Smooth muscle cell (in vitro differentiated cells): ENCODE data around the gene GPR25. TPM values are rescaled to one million over a fixed set of nuclear protein-coding genes. Genes with fewer than 3 reads are reported as not detected.

Source experiments
- DNase-seq: peaks from one replicate; lab custom pipeline; 2025; ENCODE audit not compliant: unreplicated experiment; lab: John Stamatoyannopoulos, UW
- H2AFZ ChIP-seq: fragments of 200-600 bp; sonication (generic); 2 replicates; pipeline ENCODE4 v1.6.0; 2016; ENCODE audit warnings: antibody characterized with exemption, low read depth, mild to moderate bottlenecking
- H3F3A ChIP-seq: fragments of 200-600 bp; sonication (generic); 2 replicates; pipeline ENCODE4 v1.6.0; 2017; ENCODE audit warnings: antibody characterized with exemption, low read depth
- H3K27ac ChIP-seq: fragments of 200-600 bp; sonication (generic); 2 replicates; pipeline ENCODE4 v1.5.1; 2016; ENCODE audit warnings: low read depth, mild to moderate bottlenecking
- H3K27me3 ChIP-seq: fragments of 200-600 bp; sonication (generic); 2 replicates; pipeline ENCODE4 v1.6.1; 2016; ENCODE audit warnings: low read depth, mild to moderate bottlenecking
- H3K36me3 ChIP-seq: fragments of 200-600 bp; sonication (generic); 2 replicates; pipeline ENCODE4 v1.5.1; 2016; ENCODE audit warnings: low read depth
- H3K4me1 ChIP-seq: fragments of 200-600 bp; sonication (generic); 2 replicates; pipeline ENCODE4 v1.5.1; 2016; ENCODE audit warnings: low read depth
- H3K4me2 ChIP-seq: fragments of 200-600 bp; sonication (generic); 2 replicates; pipeline ENCODE4 v1.6.0; 2016; ENCODE audit warnings: mild to moderate bottlenecking
- H3K4me3 ChIP-seq: fragments of 200-600 bp; sonication (generic); 2 replicates; pipeline ENCODE4 v1.5.1; 2016; ENCODE audit warnings: mild to moderate bottlenecking
- H3K79me2 ChIP-seq: fragments of 200-600 bp; sonication (generic); 2 replicates; pipeline ENCODE4 v1.6.0; 2016; ENCODE audit warnings: low read depth, mild to moderate bottlenecking
- H3K9ac ChIP-seq: fragments of 200-600 bp; sonication (generic); 2 replicates; pipeline ENCODE4 v1.6.0; 2016; ENCODE audit warnings: low read depth
- H3K9me3 ChIP-seq: fragments of 200-600 bp; sonication (generic); replicated peaks from 2 replicates; pipeline ENCODE4 v1.5.1; 2016; ENCODE audit warnings: low read depth
- H4K20me1 ChIP-seq: fragments of 200-600 bp; sonication (generic); 2 replicates; pipeline ENCODE4 v1.6.0; 2016; ENCODE audit warnings: low read depth
- WGBS: methylation state at CpG from one replicate; pipeline ENCODE4 v1.1.7; 2016; ENCODE audit warnings: low lambda C conversion rate; 5-methylcytosine and 5-hydroxymethylcytosine counted together
- polyA plus RNA-seq: library from polyadenylated mRNA; unstranded; fragments of >200 nt; fragmentation: Nextera tagmentation; extraction: Ambion mirVana; gene quantifications from 2 replicates; pipeline ENCODE4 v1.2.1, GENCODE V29; 2016
- total RNA-seq: library from RNA; depleted of rRNA; stranded (reverse); fragments of >200 nt; gene quantifications from 2 replicates; pipeline ENCODE4 v1.2.3, GENCODE V29; 2014
- TF ChIP-seq, protein P1 (sequence below): fragments of 200-600 bp; sonication (generic); IDR thresholded peaks from 2 replicates; pipeline ENCODE4 v1.5.1; 2017; ENCODE audit warnings: borderline replicate concordance, mild to moderate bottlenecking, antibody characterized with exemption; ENCODE audit not compliant: insufficient read depth, poor library complexity, severe bottlenecking

The GPR25 gene
- total and polyA plus RNA-seq, 2 experiments from 2014 or later = not detected

DNA sequence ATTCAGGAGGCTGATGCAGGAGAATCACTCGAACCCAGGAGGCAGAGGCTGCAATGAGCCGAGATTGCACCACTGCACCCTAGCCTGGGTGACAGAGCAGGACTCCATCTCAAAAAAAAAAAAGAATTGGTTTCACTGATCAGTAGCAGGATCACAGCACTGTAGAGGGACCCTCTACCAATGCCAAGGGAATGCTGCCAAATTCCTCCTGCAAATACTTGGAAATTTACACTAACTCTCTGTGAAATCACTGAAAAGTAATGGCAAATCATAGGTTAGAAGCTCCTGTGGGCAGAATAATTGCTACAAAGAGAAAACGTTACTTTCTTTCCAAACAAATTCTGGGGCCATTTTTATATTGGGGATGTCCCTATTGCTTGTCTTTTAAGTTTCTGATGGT, 6.7 kb upstream of the GPR25 start:
- TF ChIP-seq, protein P1, sequence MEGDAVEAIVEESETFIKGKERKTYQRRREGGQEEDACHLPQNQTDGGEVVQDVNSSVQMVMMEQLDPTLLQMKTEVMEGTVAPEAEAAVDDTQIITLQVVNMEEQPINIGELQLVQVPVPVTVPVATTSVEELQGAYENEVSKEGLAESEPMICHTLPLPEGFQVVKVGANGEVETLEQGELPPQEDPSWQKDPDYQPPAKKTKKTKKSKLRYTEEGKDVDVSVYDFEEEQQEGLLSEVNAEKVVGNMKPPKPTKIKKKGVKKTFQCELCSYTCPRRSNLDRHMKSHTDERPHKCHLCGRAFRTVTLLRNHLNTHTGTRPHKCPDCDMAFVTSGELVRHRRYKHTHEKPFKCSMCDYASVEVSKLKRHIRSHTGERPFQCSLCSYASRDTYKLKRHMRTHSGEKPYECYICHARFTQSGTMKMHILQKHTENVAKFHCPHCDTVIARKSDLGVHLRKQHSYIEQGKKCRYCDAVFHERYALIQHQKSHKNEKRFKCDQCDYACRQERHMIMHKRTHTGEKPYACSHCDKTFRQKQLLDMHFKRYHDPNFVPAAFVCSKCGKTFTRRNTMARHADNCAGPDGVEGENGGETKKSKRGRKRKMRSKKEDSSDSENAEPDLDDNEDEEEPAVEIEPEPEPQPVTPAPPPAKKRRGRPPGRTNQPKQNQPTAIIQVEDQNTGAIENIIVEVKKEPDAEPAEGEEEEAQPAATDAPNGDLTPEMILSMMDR = no peak
- H3K27ac ChIP-seq = no peak overlapping the region
- DNase-seq = no peak

DNA sequence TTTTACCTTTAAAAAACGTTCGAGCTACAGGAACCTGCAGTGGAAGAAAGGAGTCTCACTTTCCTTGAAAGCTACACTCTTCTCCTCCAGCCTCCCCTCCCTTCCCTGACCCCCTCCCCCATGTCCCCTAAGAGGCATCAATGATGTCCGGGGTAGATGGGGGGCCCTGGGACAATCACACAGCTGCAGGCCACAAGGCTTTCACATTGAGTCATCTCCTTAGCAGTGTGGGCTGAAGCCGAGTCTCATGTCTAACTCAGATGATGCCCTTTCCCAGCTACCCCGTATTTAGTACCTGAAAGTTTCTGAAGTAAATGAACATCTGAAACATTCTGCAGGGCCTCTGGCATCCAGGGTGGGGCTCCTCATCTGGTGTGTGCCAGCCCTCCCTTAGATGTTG, 6.3 kb upstream of the GPR25 start:
- no peaks in the 10 kb centered on the region for H3K9me3 ChIP-seq
- peaks cover 6% of the 10 kb centered on the region for H3K36me3 ChIP-seq
- no peak overlapping the region for H3K27ac ChIP-seq
- DNase-seq = no peak
- WGBS = 52% methylated on average over 5 of the region's 5 CpGs
- no peaks in the 10 kb centered on the region for H3K4me1 ChIP-seq
- no peaks in the 10 kb centered on the region for H3K79me2 ChIP-seq
- TF ChIP-seq, protein P1 = no peak
- no peaks in the 10 kb centered on the region for H4K20me1 ChIP-seq
- H3K4me2 ChIP-seq = no peak overlapping the region
- no peaks in the 10 kb centered on the region for H3K27me3 ChIP-seq
- no peak overlapping the region for H3K4me3 ChIP-seq
- no peak overlapping the region for H2AFZ ChIP-seq
- H3F3A ChIP-seq = peaks cover 16% of the 10 kb centered on the region
- no peak overlapping the region for H3K9ac ChIP-seq

More for the DNA sequence above, 6.7 kb upstream of the GPR25 start:
- Histone ChIP-seq H3K4me1 (no peaks in the 10 kb centered on the region), H3K9ac (no peak overlapping the region), H3K79me2 (no peaks in the 10 kb centered on the region), H2AFZ (no peak overlapping the region), H3K36me3 (peaks cover 6% of the 10 kb centered on the region), H4K20me1 (no peaks in the 10 kb centered on the region), H3K9me3 (no peaks in the 10 kb centered on the region), H3K4me2 (no peak overlapping the region), H3F3A (peaks cover 16% of the 10 kb centered on the region), H3K4me3 (no peak overlapping the region), H3K27me3 (no peaks in the 10 kb centered on the region)
- WGBS = 89% methylated on average over 3 of the region's 3 CpGs

DNA sequence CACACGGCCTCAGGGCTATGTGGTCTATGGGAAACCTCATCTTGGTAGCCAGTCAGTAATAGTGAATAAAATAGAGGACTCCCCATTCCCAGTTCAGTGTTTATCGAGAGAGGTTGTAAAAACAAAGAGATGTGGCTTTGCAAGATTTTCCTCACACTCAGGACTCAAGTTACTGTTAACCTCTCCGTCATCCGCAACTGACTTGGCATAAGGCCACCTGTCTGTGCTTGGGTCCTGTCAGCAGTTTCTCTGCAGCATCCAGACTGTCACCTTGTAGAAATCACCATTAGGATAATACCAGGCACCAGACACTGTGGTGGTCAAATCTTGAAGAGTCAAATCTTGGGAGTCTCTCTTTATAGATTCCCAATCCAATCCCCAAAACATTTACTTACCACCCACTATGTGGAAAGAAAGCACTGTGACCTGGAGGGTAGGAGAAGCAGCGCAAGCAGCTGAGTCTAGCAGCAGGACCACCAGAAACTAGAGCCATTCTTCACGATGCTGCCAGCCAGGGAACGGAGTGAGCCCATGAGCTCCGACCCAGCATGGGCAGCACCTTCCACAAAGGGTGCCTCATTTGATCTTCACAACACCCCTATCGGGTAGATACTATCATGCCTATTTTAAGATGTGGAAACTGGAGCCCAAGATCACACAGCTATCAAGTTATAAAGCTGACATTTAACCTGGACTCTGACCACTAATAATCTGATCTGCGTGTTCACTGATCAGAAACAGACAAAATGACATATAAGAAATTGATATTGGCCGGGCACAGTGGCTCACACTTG, 5.6 kb upstream of the GPR25 start:
- Histone ChIP-seq H3K4me2 (no peak overlapping the region), H3K4me3 (no peak overlapping the region), H3K36me3 (peaks cover 6% of the 10 kb centered on the region), H3F3A (peaks cover 16% of the 10 kb centered on the region), H2AFZ (no peak overlapping the region), H3K9me3 (no peaks in the 10 kb centered on the region), H3K4me1 (no peaks in the 10 kb centered on the region), H3K27ac (no peak overlapping the region), H4K20me1 (no peaks in the 10 kb centered on the region), H3K27me3 (no peaks in the 10 kb centered on the region), H3K79me2 (no peaks in the 10 kb centered on the region), H3K9ac (no peak overlapping the region)
- no peak for DNase-seq
- TF ChIP-seq, protein P1 = no peak
- WGBS = 86% methylated on average over 11 of the region's 11 CpGs

DNA sequence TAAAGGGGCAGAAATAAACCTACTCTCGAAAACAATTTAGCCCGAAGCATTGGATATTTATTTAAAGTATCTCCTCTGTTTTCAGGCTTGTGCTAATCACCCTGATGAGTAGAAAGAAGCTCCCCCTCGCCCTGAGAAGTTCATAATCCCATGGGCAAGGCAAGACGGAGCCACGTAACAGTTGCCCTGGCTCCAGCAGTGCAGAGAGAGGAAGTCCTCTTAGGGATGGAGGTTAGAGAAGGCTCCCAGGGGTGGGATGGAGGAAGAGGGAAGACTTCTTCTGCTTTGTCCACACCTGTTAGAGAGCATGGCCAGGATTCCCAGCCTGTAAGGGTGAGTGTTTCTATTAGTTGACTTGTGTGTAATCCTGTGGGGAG, 3.4 kb upstream of the GPR25 start:
- Histone ChIP-seq H3K4me2 (no peak overlapping the region), H4K20me1 (no peaks in the 10 kb centered on the region), H3K27ac (no peak overlapping the region), H2AFZ (no peak overlapping the region), H3K9ac (no peak overlapping the region), H3K4me3 (no peak overlapping the region), H3K4me1 (no peaks in the 10 kb centered on the region), H3K36me3 (no peaks in the 10 kb centered on the region), H3K9me3 (no peaks in the 10 kb centered on the region), H3K27me3 (no peaks in the 10 kb centered on the region), H3F3A (peaks cover 11% of the 10 kb centered on the region), H3K79me2 (no peaks in the 10 kb centered on the region)
- no peak for DNase-seq
- TF ChIP-seq, protein P1 = no peak
- 87% methylated on average over 5 of the region's 5 CpGs for WGBS
